ENCODE data around the gene PSME3IP1. TPM values are rescaled to one million over a fixed set of nuclear protein-coding genes. Genes with fewer than 3 reads are reported as not detected.

PSME3IP1 gene
- total and polyA plus RNA-seq, 2 experiments from 2014 or later = 78.0 to 105 TPM

DNA sequence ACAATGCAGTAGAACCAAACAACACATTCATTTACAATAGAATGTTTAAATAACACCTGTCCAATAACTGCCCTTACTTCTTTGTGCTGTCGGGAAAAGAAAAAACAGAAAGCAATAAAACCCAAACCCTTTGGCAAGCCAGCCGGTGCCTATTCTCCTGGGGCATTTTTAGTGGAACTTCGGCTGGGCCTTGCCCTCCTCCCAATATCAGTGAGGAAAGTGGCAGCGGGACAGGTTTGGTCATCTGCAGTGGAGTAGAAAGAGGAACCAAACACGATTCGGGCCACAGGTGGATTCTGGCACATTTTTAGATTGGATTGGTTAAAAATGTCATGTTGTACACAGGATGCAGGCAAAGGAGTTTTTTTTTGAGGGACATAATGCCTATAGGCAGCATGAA is 32.0 kb downstream of the PSME3IP1 start:
- ATAC-seq (no peak), DNase-seq (ENCODE audit: low spot score) (no peak)
- H3K79me2 ChIP-seq (replicated peaks; ENCODE audit: insufficient read depth) = no peaks in the 10 kb centered on the region
- peaks cover 33% of the 10 kb centered on the region for H3K4me1 Mint-ChIP-seq
- no peaks in the 10 kb centered on the region for H3K9me3 Mint-ChIP-seq
- no peaks in the 10 kb centered on the region for H3K9me2 ChIP-seq (ENCODE audit: insufficient read depth)
- peaks cover 19% of the 10 kb centered on the region for H3K4me1 ChIP-seq (ENCODE audit: insufficient read depth)
- no peak overlapping the region for H3K4me3 Mint-ChIP-seq
- H3K4me3 ChIP-seq = no peak overlapping the region
- no peak for TF ChIP-seq JUNB (IDR thresholded peaks at IDR 0.05; ENCODE audit: unreplicated experiment)
- TF ChIP-seq CREB1 (CRISPR knock-in tag; IDR thresholded peaks at IDR 0.05; ENCODE audit: low read depth) = no peak
- no peak for TF ChIP-seq NANOG (IDR thresholded peaks at IDR 0.05; ENCODE audit: borderline replicate concordance)
- TF ChIP-seq, protein P1, sequence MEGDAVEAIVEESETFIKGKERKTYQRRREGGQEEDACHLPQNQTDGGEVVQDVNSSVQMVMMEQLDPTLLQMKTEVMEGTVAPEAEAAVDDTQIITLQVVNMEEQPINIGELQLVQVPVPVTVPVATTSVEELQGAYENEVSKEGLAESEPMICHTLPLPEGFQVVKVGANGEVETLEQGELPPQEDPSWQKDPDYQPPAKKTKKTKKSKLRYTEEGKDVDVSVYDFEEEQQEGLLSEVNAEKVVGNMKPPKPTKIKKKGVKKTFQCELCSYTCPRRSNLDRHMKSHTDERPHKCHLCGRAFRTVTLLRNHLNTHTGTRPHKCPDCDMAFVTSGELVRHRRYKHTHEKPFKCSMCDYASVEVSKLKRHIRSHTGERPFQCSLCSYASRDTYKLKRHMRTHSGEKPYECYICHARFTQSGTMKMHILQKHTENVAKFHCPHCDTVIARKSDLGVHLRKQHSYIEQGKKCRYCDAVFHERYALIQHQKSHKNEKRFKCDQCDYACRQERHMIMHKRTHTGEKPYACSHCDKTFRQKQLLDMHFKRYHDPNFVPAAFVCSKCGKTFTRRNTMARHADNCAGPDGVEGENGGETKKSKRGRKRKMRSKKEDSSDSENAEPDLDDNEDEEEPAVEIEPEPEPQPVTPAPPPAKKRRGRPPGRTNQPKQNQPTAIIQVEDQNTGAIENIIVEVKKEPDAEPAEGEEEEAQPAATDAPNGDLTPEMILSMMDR (conservative IDR thresholded peaks at IDR 0.05; ENCODE audit: low read depth in 2 of 2) = no peak
- TF ChIP-seq EZH2phosphoT487 (IDR thresholded peaks at IDR 0.05; ENCODE audit: unreplicated experiment) = no peak
- TF ChIP-seq ZNF331 (CRISPR knock-in tag; IDR thresholded peaks at IDR 0.05; ENCODE audit: low read depth) = no peak
- TF ChIP-seq, protein P2, sequence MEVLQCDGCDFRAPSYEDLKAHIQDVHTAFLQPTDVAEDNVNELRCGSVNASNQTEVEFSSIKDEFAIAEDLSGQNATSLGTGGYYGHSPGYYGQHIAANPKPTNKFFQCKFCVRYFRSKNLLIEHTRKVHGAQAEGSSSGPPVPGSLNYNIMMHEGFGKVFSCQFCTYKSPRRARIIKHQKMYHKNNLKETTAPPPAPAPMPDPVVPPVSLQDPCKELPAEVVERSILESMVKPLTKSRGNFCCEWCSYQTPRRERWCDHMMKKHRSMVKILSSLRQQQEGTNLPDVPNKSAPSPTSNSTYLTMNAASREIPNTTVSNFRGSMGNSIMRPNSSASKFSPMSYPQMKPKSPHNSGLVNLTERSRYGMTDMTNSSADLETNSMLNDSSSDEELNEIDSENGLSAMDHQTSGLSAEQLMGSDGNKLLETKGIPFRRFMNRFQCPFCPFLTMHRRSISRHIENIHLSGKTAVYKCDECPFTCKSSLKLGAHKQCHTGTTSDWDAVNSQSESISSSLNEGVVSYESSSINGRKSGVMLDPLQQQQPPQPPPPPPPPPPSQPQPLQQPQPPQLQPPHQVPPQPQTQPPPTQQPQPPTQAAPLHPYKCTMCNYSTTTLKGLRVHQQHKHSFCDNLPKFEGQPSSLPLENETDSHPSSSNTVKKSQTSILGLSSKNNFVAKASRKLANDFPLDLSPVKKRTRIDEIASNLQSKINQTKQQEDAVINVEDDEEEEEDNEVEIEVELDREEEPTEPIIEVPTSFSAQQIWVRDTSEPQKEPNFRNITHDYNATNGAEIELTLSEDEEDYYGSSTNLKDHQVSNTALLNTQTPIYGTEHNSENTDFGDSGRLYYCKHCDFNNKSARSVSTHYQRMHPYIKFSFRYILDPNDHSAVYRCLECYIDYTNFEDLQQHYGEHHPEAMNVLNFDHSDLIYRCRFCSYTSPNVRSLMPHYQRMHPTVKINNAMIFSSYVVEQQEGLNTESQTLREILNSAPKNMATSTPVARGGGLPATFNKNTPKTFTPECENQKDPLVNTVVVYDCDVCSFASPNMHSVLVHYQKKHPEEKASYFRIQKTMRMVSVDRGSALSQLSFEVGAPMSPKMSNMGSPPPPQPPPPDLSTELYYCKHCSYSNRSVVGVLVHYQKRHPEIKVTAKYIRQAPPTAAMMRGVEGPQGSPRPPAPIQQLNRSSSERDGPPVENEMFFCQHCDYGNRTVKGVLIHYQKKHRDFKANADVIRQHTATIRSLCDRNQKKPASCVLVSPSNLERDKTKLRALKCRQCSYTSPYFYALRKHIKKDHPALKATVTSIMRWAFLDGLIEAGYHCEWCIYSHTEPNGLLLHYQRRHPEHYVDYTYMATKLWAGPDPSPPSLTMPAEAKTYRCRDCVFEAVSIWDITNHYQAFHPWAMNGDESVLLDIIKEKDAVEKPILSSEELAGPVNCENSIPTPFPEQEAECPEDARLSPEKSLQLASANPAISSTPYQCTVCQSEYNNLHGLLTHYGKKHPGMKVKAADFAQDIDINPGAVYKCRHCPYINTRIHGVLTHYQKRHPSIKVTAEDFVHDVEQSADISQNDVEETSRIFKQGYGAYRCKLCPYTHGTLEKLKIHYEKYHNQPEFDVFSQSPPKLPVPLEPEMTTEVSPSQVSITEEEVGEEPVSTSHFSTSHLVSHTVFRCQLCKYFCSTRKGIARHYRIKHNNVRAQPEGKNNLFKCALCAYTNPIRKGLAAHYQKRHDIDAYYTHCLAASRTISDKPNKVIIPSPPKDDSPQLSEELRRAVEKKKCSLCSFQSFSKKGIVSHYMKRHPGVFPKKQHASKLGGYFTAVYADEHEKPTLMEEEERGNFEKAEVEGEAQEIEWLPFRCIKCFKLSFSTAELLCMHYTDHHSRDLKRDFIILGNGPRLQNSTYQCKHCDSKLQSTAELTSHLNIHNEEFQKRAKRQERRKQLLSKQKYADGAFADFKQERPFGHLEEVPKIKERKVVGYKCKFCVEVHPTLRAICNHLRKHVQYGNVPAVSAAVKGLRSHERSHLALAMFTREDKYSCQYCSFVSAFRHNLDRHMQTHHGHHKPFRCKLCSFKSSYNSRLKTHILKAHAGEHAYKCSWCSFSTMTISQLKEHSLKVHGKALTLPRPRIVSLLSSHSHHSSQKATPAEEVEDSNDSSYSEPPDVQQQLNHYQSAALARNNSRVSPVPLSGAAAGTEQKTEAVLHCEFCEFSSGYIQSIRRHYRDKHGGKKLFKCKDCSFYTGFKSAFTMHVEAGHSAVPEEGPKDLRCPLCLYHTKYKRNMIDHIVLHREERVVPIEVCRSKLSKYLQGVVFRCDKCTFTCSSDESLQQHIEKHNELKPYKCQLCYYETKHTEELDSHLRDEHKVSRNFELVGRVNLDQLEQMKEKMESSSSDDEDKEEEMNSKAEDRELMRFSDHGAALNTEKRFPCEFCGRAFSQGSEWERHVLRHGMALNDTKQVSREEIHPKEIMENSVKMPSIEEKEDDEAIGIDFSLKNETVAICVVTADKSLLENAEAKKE (CRISPR knock-in tag; IDR thresholded peaks at IDR 0.05) = no peak
- no peak for TF ChIP-seq POLR2AphosphoS5 (IDR thresholded peaks at IDR 0.05; ENCODE audit: low read depth)
- TF ChIP-seq, protein P3, sequence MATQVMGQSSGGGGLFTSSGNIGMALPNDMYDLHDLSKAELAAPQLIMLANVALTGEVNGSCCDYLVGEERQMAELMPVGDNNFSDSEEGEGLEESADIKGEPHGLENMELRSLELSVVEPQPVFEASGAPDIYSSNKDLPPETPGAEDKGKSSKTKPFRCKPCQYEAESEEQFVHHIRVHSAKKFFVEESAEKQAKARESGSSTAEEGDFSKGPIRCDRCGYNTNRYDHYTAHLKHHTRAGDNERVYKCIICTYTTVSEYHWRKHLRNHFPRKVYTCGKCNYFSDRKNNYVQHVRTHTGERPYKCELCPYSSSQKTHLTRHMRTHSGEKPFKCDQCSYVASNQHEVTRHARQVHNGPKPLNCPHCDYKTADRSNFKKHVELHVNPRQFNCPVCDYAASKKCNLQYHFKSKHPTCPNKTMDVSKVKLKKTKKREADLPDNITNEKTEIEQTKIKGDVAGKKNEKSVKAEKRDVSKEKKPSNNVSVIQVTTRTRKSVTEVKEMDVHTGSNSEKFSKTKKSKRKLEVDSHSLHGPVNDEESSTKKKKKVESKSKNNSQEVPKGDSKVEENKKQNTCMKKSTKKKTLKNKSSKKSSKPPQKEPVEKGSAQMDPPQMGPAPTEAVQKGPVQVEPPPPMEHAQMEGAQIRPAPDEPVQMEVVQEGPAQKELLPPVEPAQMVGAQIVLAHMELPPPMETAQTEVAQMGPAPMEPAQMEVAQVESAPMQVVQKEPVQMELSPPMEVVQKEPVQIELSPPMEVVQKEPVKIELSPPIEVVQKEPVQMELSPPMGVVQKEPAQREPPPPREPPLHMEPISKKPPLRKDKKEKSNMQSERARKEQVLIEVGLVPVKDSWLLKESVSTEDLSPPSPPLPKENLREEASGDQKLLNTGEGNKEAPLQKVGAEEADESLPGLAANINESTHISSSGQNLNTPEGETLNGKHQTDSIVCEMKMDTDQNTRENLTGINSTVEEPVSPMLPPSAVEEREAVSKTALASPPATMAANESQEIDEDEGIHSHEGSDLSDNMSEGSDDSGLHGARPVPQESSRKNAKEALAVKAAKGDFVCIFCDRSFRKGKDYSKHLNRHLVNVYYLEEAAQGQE (IDR thresholded peaks at IDR 0.05; ENCODE audit: unreplicated experiment) = no peak
- TF ChIP-seq EZH2 (IDR thresholded peaks at IDR 0.05; ENCODE audit: low read depth, unreplicated experiment) = no peak
- TF ChIP-seq, protein P4, sequence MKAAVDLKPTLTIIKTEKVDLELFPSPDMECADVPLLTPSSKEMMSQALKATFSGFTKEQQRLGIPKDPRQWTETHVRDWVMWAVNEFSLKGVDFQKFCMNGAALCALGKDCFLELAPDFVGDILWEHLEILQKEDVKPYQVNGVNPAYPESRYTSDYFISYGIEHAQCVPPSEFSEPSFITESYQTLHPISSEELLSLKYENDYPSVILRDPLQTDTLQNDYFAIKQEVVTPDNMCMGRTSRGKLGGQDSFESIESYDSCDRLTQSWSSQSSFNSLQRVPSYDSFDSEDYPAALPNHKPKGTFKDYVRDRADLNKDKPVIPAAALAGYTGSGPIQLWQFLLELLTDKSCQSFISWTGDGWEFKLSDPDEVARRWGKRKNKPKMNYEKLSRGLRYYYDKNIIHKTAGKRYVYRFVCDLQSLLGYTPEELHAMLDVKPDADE (IDR thresholded peaks at IDR 0.05) = no peak
- TF ChIP-seq STAT1 (IDR thresholded peaks at IDR 0.05; ENCODE audit: unreplicated experiment) = no peak
- TF ChIP-seq ZNF114 (CRISPR knock-in tag; IDR thresholded peaks at IDR 0.05) = no peak
- H3K27me3 ChIP-seq (ENCODE audit: insufficient read depth) = no peaks in the 10 kb centered on the region
- H2AFZ ChIP-seq = no peak overlapping the region
- no peaks in the 10 kb centered on the region for H4K20me1 ChIP-seq (replicated peaks; ENCODE audit: insufficient read depth)
- peaks cover 53% of the 10 kb centered on the region for H3K36me3 Mint-ChIP-seq (ENCODE audit: low read depth)
- peaks cover 19% of the 10 kb centered on the region for H3K36me3 ChIP-seq (ENCODE audit: insufficient read depth)
- no peak overlapping the region for H3K4me2 ChIP-seq
- 0 out of 2 replicates have a peak overlapping the region, but pooled peaks have one; percentile 11 for H3K27ac Mint-ChIP-seq
- H3K27ac ChIP-seq (ENCODE audit: low read depth) = no peak overlapping the region
- no peaks in the 10 kb centered on the region for H3F3A ChIP-seq (replicated peaks; ENCODE audit: low read depth)
- peaks cover 4% of the 10 kb centered on the region for H3K27me3 Mint-ChIP-seq (ENCODE audit: insufficient read depth, low read depth, poor library complexity)

All from GM23338 (cell line).